GM19240 (cell line): ENCODE results near the gene HMGXB3.
A peak's percentile ranks its signal among the peaks of the same experiment; 100 is the strongest.

ENCODE experiments used
- DNase-seq: peaks from one replicate; pipeline ENCODE4 v3.0.0; 2011; ENCODE audit warnings: low spot score; ENCODE audit not compliant: insufficient read length

HMGXB3 gene, protein sequence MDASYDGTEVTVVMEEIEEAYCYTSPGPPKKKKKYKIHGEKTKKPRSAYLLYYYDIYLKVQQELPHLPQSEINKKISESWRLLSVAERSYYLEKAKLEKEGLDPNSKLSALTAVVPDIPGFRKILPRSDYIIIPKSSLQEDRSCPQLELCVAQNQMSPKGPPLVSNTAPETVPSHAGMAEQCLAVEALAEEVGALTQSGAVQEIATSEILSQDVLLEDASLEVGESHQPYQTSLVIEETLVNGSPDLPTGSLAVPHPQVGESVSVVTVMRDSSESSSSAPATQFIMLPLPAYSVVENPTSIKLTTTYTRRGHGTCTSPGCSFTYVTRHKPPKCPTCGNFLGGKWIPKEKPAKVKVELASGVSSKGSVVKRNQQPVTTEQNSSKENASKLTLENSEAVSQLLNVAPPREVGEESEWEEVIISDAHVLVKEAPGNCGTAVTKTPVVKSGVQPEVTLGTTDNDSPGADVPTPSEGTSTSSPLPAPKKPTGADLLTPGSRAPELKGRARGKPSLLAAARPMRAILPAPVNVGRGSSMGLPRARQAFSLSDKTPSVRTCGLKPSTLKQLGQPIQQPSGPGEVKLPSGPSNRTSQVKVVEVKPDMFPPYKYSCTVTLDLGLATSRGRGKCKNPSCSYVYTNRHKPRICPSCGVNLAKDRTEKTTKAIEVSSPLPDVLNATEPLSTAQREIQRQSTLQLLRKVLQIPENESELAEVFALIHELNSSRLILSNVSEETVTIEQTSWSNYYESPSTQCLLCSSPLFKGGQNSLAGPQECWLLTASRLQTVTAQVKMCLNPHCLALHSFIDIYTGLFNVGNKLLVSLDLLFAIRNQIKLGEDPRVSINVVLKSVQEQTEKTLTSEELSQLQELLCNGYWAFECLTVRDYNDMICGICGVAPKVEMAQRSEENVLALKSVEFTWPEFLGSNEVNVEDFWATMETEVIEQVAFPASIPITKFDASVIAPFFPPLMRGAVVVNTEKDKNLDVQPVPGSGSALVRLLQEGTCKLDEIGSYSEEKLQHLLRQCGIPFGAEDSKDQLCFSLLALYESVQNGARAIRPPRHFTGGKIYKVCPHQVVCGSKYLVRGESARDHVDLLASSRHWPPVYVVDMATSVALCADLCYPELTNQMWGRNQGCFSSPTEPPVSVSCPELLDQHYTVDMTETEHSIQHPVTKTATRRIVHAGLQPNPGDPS (N-terminal part only)

DNA sequence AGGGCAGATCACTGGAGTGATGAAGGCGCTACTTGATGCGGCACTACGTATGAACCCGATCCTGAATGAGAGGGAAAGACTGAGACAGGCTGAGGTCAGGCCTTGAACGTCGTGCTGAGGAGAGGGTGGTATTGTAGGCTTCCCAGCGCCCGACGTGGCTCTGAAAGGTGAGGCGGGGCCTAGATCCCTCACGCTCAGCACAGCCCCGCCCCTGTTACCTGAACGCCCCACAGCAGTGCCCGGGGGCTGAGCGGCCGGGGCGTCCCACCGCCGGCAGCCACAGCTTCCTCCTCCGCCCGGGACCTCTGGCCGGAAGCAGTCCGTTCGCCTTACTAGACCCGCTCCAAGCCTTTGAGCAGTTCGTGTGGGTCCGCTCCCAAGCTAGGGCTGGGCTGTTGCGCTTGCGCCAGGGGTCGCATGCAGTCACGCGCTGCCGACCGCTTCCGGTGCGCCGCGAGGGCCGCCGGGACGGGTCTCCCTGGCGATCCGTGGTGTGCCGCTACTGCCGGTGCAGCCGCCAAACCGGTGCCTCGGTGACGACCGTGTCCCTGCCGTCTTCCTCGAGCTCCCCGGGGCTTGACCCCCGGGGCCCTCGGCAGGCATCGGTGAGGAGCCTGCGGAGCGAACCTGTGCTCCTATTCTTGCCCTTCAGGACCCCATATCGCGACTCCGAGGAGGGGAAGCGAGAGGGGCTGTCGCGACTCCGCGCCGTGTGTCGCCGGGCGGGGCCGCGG lies at the start of gene HMGXB3, which contains the start of gene TIGD6:
HMGXB3 (plus strand) TSS at position 484 of the 734 bp plus-strand sequence. CDS start 4,114 bp downstream, outside the sequence.
TIGD6 (minus strand) TSS at position 399 of the 734 bp plus-strand sequence. CDS start 4,306 bp downstream, outside the sequence.
- peak; percentile 81 for DNase-seq

DNA sequence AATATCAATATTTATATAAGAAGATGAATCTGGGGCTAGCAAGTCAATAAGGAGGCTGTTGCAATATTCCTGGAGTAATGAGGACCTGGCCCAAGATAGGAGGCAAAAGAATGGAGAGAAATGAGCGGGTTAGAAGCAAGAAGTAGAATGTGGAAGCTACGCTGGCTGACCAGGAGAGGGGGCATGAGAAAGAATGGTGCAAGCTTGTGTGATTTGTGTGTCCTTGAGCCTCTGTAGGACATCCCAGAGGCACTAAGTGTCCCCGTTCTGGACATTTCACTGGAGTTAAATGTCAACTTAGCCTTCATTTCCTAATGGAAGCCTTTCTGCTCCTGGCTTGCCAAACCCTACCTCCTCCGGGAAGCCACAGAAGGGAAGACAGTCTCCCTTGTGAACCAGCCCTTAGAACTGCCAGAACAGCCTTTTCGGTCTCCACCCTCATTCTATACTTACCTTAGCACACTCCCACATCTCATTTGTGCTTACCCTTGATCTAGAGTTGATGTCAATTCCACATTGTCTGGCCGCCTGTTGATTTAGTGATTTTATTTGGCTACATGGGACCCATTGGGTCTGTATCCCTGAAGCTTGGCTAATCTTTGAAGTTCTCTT lies 49.3 kb upstream of the HMGXB3 start:
- DNase-seq = no peak

DNA sequence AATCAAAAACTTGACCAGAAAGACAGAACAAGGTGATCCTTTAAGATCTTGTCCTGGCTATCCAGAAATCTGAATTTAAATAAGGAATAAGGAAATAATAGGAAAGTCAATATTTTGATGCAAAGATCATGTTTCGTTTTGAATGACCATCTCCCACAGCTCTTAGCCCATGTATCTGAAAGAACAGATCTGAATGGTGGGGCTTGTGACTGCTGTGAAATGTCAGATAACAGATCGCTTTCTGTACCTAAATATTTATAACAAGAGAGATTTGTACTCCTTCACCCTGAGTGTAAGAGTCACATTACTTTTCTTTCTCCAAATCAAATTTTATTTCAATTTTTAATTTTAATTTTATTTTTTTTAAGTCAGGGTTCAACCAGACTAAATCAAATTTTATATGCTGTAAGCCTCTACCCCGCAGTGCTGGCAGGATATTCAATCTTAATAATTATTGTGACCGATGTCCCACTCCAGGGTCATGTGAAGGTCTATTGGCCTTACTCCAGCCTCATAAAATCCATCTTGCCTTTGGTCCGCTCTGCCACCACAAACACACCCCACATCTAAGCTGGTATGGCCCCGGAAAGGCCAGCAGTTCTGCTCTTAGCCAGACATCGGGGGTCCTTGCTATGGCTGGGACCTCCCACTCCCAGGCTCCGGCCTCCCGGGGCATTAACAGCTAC lies 47.0 kb upstream of the HMGXB3 start:
- no peak for DNase-seq

DNA sequence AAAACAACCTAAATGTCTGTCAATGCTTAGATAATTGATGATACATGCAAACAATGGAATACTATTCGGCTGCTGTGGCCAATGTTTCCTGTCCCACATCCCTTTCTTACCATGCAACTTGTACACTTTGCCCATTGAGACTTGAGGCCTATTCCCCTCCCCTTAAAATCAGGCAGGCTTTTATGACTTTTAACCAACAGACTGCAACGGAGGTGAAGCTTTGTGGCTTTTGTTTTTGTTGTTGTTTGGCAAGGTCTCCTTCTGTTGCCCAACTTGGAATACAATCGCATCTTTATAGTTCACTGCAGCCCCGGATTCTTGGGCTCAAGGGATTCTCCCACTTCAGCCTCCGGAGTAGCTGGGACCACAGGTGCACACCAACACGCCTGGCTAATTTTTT lies 45.7 kb upstream of the HMGXB3 start:
- no peak for DNase-seq

DNA sequence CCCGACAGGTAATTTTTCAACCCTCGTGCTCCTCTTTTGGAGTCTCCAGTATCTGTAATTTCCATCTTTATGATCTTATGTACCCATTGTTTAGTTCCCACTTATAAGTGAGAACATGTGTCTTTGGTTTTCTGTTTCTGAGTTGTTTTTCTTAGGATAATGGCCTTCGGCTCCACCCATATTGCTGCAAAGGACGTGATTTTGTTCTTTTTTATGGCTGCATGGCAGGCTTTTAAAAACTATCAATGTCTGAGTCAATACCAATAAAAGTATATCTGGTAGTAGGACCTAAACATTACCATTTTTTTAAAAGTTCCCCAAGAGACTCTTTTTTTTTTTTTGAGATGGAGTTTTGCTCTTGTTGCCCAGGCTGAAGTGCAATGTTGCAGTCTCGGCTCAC lies 43.9 kb upstream of the HMGXB3 start:
- DNase-seq = no peak

DNA sequence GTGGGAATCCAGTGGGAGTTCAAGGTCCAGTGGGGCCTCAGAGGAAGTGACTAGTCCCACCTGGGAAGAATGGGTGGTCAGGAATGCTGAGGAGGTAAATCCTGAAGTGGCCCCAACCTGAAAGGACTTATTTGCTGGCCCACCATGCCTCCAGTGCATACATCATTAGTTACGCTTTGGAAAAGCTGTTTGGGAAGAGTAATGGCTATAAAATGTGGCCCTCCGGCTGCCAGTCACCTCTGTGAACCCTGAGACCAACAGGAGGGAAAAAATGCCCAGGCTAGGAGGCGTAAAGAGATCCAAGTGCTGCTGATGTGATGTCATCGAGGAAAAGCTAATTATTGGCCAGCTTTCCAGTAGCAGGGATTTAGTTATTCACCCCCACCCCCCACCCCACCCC lies 42.7 kb upstream of the HMGXB3 start:
- no peak for DNase-seq

DNA sequence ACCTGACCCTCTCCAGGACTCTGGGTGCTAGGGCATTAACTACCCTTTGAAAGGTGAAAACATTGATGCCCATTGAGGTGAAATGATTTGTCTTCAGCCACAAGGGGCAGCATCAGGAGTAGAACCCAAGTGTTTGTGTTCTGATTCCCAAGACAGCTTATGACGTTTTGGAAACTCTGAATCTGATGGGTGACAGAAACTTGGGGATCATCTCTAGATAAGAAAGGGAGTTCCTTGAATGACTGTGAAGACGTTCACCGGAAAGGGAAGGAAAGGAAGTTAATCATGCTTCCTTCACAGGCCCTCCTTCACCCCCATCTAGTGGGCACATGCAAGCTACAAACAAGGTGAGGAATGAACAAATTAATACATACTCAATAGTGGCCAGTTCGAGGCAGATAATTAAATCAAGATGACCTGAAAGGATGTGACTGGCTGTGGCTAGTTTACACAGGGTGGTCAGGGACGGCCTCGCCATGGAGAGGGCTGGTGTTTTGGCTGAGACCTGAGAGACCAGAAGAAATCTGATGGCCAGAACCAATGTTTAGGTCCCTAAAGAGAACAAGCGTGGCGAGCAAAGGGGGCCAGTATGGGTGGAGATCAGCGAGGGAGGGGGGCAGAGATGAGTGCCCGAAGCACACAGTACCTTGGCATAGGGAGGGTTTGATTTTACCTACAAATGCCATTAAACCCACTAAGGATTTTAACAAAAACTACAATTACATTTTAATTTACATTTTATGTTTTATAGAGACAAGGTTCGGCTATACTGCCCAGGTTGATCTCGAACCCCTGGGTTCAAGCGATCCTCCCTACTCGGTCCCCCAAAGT lies 40.9 kb upstream of the HMGXB3 start:
- DNase-seq = peak; percentile 26

DNA sequence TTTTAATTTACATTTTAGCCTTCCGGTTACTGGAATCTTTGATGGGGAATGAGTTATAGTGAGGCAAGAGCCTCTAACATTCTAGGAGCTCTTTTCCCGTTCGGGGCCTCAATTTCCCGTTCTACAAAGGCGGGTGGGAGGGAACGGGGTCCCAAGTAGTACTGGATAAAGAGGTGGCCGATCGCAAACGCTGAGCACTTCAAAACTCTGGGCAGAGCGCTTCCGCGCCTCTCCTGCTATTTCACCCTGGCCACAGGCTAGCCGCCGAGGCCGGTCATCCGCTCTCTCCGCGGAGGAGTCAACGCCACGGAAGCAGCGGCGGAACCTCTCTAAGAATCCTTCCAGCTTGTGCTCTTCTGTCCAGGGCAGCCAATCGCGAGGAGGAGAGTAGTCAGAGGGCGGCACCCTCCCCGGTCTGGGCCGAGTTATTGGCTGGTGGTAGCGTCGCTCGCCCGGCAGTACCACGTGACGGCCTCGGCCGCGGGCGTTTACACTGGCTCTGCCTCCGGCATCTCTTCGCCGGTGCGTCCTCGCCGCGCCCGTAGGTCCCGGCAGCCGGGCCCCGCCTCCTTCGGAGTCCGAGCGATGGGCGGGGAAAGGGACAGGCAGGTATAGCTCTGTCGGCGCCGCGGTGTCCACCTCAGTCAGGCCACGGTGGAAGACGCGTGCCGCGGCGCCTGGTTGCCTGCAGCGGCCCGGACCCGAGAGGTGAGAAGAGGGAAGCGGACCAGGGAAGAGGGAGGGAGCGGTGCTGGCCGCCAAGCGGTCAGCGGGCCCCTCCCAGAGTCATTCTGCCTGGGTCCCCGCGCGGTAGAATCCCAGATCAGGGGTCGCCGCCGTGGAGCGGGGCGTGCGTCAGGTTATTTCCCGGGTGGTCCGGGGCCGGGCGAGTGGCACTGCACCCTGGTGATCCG lies 40.0 kb upstream of the HMGXB3 start, which contains the start of gene SLC26A2:
SLC26A2 (plus strand) TSS at position 487 of the 914 bp plus-strand sequence. CDS start 16,895 bp downstream, outside the sequence.
- peak; percentile 93 for DNase-seq

DNA sequence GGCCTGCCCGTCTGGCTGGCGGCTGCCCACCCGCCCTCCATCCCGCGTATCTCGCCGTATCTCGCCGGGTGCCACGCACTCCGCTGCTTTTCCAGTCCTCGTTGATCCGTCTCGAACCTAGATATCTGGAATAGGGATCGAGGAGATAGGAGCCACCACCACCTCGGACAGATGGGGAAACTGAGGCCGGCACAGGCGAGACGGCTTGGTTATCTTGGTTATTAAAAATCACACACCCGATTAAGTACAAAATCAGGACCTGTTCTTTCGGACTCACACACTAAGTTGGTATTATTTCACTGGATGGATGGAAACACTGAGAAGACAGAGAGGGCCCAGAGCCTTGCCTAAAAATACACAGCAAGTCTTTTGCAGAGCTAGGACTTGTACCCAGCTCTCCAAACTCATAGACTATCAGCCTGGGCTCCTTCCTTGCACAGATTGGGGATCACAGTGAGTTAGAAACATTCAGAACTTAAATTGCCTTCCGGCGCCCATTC lies 39.3 kb upstream of the HMGXB3 start:
- DNase-seq = no peak

DNA sequence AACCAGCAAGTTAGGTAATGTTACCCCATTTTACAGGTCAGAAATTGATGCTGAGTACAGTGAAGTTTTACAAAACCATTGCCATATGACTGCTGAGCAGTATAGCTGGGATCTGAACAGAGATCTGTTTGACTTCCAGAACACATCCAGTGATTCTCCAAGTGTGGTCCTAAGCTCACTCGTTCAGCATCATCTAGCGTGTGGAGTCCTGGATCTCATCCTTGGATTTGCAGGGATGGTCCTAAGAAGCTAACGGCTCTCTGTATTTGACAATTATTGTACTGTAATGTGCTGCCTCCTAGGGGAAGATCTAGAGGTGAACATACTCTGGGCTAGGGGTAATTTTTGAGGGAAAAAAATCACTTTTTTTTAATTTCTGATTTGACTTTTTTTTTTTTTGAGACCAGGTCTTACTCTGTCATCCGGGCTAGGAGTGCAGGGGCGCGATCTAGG lies 38.6 kb upstream of the HMGXB3 start:
- DNase-seq = no peak

DNA sequence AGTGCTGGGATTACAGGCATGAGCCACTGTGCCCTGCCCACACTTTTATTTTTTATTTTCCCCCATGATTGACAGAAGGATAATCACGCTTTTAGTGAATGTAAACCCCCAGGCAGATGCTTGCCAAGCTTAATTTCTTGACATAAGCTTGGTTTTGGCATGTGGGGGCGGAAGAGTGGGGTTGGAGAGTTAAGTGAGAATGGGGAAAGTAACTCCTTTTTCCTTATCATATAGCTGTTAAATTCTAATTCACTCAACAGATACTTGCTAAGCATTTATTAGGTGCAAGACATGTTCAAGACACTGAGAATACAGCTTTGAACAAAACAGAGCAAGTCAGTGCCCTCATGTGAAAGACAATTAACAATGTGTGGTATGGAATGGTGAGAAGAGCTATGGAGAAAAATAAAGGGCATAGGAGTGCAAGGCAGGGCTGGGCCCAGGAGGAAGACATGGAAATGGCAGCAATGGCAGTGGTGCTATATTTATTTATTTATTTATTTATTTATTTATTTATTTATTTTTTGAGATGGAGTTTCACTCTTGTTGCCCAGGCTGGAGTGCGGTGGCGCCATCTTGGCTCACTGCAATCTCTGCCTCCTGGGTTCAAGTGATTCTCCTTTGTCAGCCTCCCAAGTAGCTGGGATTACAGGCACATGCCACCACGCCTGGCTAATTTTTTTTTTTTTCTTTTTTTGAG lies 37.8 kb upstream of the HMGXB3 start:
- DNase-seq = no peak

DNA sequence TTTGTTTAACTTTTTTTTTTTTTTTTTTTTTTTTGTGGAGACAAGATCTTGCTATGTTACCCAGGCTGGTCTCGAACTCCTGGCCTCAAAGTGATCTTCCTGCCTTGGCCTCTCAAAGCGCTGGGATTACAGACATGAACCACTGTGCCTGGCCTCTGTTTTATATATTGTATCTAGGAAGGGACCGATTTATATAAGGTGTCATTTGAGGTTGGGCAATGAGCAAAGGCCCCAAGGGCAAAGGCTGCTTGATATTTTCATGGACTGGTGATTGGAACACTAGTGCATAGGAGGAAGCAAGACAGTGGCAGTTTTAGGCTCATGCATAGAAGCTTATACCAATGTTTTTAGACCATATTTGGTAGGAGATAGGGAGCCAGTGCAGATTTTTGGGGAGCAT lies 36.8 kb upstream of the HMGXB3 start:
- DNase-seq = no peak

DNA sequence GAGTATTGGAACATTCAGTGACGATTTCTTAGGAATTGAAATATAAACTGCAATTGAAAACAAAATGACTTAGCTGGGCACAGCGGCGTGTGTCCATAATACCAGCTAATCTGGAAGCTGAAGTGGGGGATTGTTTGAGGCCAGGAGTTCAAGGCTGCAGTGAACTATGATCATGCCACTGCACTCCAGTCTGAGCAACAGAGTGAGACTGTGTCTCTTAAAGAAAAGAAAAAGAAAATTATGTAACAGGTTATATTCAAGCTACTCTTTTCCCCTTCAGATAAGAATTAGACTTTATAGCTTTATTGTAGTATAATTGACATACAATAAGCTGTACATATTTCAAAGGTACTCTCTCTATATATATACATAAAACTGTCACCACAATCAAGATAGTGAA lies 33.6 kb upstream of the HMGXB3 start:
- DNase-seq = no peak

DNA sequence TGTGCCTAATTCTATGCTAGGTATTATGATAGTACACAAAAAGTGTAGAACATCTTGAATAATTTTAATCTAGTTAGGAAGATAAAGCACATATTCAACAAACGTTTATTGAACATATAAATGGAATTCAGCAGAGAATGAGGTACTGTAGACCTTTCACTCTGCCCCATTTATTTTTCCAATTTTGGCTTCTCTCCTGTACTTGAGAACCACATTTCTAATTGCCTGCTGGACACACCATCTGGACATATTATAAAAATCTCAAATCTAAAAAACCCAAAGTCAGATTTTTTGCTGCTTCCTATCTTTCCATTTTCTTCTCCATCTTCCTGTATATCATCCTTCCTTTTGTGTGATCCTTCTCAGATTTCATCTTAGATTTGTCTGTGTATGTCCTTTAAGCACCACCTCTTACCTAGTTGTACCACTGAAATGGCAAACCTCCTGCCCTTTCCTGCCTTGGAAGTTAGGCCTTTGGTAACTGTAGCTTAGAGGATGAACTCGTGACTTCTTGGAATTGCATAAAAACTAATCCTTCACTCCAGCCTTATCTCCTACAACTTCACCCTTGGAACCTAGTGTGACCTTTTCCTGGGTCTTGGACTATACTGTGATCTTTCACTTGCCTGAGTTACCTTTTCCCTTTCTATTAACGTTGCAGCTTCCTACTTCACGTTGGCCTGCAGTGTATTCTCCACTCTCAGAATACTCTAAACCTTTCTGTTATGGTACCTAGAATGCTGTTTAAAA lies 31.2 kb upstream of the HMGXB3 start:
- DNase-seq = no peak

DNA sequence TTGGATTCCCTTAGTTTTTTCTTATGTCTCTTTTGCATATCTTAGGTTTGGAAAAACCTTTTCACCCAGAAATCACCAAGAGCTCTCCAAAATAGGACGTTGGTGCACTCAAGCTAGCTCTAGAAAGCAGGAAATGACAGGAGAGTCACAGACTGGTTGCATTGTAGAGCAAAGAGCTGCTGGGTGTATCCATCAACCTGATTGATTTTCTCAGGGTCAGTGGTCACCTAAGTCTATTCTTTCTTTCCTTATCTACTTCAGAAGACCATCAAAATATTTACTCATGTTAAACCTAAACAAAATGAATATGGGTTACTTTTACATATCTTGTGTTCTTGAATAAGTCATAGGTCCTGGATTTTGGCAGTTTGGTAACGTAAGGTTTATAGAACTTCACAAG lies 25.1 kb upstream of the HMGXB3 start:
- no peak for DNase-seq

DNA sequence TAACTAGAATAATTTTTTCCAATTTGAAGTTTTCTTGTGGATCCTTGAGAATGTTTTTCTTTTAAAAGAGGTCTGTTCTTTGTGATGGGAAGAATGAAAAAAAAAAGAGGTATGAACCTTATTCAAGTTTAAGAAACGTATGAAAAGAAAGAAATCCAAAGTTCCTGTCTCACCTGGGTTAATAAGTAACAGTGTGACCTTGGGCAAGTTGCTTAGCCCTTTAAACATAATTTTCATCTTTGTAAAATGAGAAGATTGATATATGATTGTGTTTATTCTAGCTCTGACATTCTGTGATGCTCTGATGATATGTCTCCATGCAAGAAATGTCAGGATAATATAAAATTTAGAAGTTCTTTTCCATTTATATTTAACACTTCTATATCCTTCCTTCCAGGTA lies 20.6 kb upstream of the HMGXB3 start:
- DNase-seq = no peak
